HL-60 (cell line): ENCODE data around the gene AGAP1.

Experiments
- TF ChIP-seq, protein P1 (sequence below): IDR thresholded peaks from one replicate; pipeline ENCODE4 v1.5.1; 2011; ENCODE audit warnings: low read length, control low read depth, inconsistent platforms; ENCODE audit not compliant: insufficient read depth
- TF ChIP-seq, protein P2 (sequence below): IDR thresholded peaks from 2 replicates; pipeline ENCODE4 v1.6.1; 2012; ENCODE audit warnings: low read depth; ENCODE audit not compliant: insufficient replicate concordance

GRCh38 chr2:235921508-235922191 lies 427.8 kb downstream of the AGAP1 start:
- TF ChIP-seq, protein P1, sequence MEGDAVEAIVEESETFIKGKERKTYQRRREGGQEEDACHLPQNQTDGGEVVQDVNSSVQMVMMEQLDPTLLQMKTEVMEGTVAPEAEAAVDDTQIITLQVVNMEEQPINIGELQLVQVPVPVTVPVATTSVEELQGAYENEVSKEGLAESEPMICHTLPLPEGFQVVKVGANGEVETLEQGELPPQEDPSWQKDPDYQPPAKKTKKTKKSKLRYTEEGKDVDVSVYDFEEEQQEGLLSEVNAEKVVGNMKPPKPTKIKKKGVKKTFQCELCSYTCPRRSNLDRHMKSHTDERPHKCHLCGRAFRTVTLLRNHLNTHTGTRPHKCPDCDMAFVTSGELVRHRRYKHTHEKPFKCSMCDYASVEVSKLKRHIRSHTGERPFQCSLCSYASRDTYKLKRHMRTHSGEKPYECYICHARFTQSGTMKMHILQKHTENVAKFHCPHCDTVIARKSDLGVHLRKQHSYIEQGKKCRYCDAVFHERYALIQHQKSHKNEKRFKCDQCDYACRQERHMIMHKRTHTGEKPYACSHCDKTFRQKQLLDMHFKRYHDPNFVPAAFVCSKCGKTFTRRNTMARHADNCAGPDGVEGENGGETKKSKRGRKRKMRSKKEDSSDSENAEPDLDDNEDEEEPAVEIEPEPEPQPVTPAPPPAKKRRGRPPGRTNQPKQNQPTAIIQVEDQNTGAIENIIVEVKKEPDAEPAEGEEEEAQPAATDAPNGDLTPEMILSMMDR: no peak
- TF ChIP-seq, protein P2, sequence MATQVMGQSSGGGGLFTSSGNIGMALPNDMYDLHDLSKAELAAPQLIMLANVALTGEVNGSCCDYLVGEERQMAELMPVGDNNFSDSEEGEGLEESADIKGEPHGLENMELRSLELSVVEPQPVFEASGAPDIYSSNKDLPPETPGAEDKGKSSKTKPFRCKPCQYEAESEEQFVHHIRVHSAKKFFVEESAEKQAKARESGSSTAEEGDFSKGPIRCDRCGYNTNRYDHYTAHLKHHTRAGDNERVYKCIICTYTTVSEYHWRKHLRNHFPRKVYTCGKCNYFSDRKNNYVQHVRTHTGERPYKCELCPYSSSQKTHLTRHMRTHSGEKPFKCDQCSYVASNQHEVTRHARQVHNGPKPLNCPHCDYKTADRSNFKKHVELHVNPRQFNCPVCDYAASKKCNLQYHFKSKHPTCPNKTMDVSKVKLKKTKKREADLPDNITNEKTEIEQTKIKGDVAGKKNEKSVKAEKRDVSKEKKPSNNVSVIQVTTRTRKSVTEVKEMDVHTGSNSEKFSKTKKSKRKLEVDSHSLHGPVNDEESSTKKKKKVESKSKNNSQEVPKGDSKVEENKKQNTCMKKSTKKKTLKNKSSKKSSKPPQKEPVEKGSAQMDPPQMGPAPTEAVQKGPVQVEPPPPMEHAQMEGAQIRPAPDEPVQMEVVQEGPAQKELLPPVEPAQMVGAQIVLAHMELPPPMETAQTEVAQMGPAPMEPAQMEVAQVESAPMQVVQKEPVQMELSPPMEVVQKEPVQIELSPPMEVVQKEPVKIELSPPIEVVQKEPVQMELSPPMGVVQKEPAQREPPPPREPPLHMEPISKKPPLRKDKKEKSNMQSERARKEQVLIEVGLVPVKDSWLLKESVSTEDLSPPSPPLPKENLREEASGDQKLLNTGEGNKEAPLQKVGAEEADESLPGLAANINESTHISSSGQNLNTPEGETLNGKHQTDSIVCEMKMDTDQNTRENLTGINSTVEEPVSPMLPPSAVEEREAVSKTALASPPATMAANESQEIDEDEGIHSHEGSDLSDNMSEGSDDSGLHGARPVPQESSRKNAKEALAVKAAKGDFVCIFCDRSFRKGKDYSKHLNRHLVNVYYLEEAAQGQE: no peak
